Liver (tissue), 9 donors: ENCODE results near the gene EHD1. TPM values are rescaled to one million over a fixed set of nuclear protein-coding genes. Genes with fewer than 3 reads are reported as not detected.

Experiments
- DNase-seq: peaks from one replicate; pipeline ENCODE4 v3.0.0-alpha.2; 2017; ENCODE audit warnings: low spot score
- H3K27ac ChIP-seq, 2 donors: one replicate each; pipeline ENCODE4 v1.7.0; 2013; ENCODE audit warnings: inconsistent platforms in 2 of 2, low read length in 2 of 2, control low read depth in 1 of 2, low read depth in 1 of 2, mild to moderate bottlenecking in 1 of 2
- H3K27me3 ChIP-seq, 4 donors: one replicate each; pipeline versions ENCODE4 v1.6.1 to v1.7.0; 2013; ENCODE audit warnings: low read length in 3 of 4, inconsistent platforms in 1 of 4, mild to moderate bottlenecking in 1 of 4, moderate library complexity in 1 of 4; ENCODE audit not compliant: control insufficient read depth in 4 of 4, insufficient read depth in 4 of 4
- H3K36me3 ChIP-seq, 4 donors: one replicate each; pipeline versions ENCODE4 v1.6.1 to v1.7.0; 2013; ENCODE audit warnings: low read length in 3 of 4, mild to moderate bottlenecking in 3 of 4, low read depth in 1 of 4, moderate library complexity in 1 of 4; ENCODE audit not compliant: control insufficient read depth in 4 of 4, insufficient read depth in 3 of 4
- H3K4me1 ChIP-seq, 4 donors: one replicate each; pipeline versions ENCODE4 v1.6.1 to v1.7.0; 2013; ENCODE audit warnings: low read length in 3 of 4, mild to moderate bottlenecking in 3 of 4, moderate library complexity in 1 of 4; ENCODE audit not compliant: control insufficient read depth in 4 of 4, insufficient read depth in 4 of 4
- H3K4me3 ChIP-seq, 3 donors: one replicate each; pipeline versions ENCODE4 v1.6.1 to v1.7.0; 2013; ENCODE audit warnings: low read length in 3 of 3, control low read depth in 1 of 3, low read depth in 1 of 3, mild to moderate bottlenecking in 1 of 3
- H3K9ac ChIP-seq, 2 donors: one replicate each; pipeline ENCODE4 v1.7.0; 2013; ENCODE audit warnings: low read length in 2 of 2, mild to moderate bottlenecking in 2 of 2, moderate library complexity in 2 of 2, control low read depth in 1 of 2, low read depth in 1 of 2
- H3K9me3 ChIP-seq, 4 donors: one replicate each; pipeline versions ENCODE4 v1.6.1 to v1.7.0; 2013; ENCODE audit warnings: low read length in 3 of 4; ENCODE audit not compliant: control insufficient read depth in 4 of 4
- CTCF ChIP-seq: fragments of 150-350 bp; IDR thresholded peaks from 2 replicates; pipeline ENCODE4 v1.5.1; 2017; ENCODE audit warnings: improper control_type of control experiment, low read depth, low read length; ENCODE audit not compliant: missing input control
- FOXA1 ChIP-seq: IDR thresholded peaks from 2 replicates; pipeline ENCODE4 v1.6.1; 2016; ENCODE audit warnings: antibody characterized with exemption
- FOXA2 ChIP-seq: IDR thresholded peaks from 2 replicates; pipeline ENCODE4 v1.6.1; 2016; ENCODE audit warnings: antibody characterized with exemption
- HNF4A ChIP-seq, 2 donors: conservative IDR thresholded peaks; 2 replicates each; pipeline ENCODE4 v1.6.1; 2016; ENCODE audit warnings: antibody characterized with exemption in 2 of 2, mild to moderate bottlenecking in 2 of 2
- HNF4G ChIP-seq: IDR thresholded peaks from 2 replicates; pipeline ENCODE4 v1.6.1; 2016; ENCODE audit warnings: antibody characterized with exemption
- JUND ChIP-seq, 2 donors: IDR thresholded peaks; 2 replicates each; pipeline ENCODE4 v1.6.1; 2016; ENCODE audit warnings: antibody characterized with exemption in 2 of 2
- NR2F2 ChIP-seq: IDR thresholded peaks from 2 replicates; pipeline ENCODE4 v1.6.1; 2016; ENCODE audit warnings: antibody characterized with exemption
- RXRA ChIP-seq, 2 donors: IDR thresholded peaks; 2 replicates each; pipeline ENCODE4 v1.6.1; 2017 to 2018; ENCODE audit warnings: antibody characterized with exemption in 2 of 2, mild to moderate bottlenecking in 1 of 2
- SP1 ChIP-seq: IDR thresholded peaks from 2 replicates; pipeline ENCODE4 v1.6.1; 2018; ENCODE audit warnings: antibody characterized with exemption, mild to moderate bottlenecking
- TAF1 ChIP-seq: conservative IDR thresholded peaks from 2 replicates; pipeline ENCODE4 v1.6.1; 2016; ENCODE audit warnings: antibody characterized with exemption, mild to moderate bottlenecking
- YY1 ChIP-seq: IDR thresholded peaks from 2 replicates; pipeline ENCODE4 v1.6.1; 2016; ENCODE audit warnings: antibody characterized with exemption, mild to moderate bottlenecking
- WGBS: extraction: QIAGEN DNeasy Blood & Tissue Kit; methylation state at CpG from one replicate; pipeline ENCODE4 v1.1.7; 2013; 5-methylcytosine and 5-hydroxymethylcytosine counted together
- polyA plus RNA-seq, 2 donors: library from polyadenylated mRNA; stranded (reverse) in 1 of 2; unstranded in 1 of 2; fragments of 200-250 nt in 1 of 2; fragments of >200 nt in 1 of 2; fragmentation: Nextera tagmentation in 1 of 2; extraction: Ambion mirVana in 1 of 2; gene quantifications; one replicate each; pipeline versions ENCODE4 v1.2.1 to v1.2.3, GENCODE V29; 2013 to 2015
- total RNA-seq, 2 donors: library from RNA; depleted of rRNA; stranded (reverse); fragments of >200 nt; gene quantifications; one replicate each; pipeline ENCODE4 v1.2.3, GENCODE V29; 2014
- TF ChIP-seq, protein P1 (sequence below): IDR thresholded peaks from 2 replicates; pipeline ENCODE4 v1.6.1; 2016; ENCODE audit warnings: antibody characterized with exemption
- TF ChIP-seq, protein P2 (sequence below): IDR thresholded peaks from 2 replicates; pipeline ENCODE4 v1.6.1; 2016; ENCODE audit warnings: antibody characterized with exemption
- TF ChIP-seq, protein P3 (sequence below): IDR thresholded peaks from 2 replicates; pipeline ENCODE4 v1.6.1; 2016; ENCODE audit warnings: antibody characterized with exemption
- donor health status: healthy.
- donor health status: healthy.
- donor health status: healthy.
- donor health status: healthy.
- donor health status: healthy.

Gene EHD1
- total and polyA plus RNA-seq, 4 donors = 8.3 to 36.4 (median 19.2) TPM

- Histone ChIP-seq H3K4me3 (no peak overlapping the region), H3K9ac (no peak overlapping the region), H3K27me3 (no peaks in the 10 kb centered on the region), H3K27ac (no peak overlapping the region), H3K9me3 (no peaks in the 10 kb centered on the region), H3K4me1 (peaks cover 8 to 27% (median 17%) of the 10 kb centered on the region in 4 donors), H3K36me3 (no peaks in the 10 kb centered on the region)
- 85% methylated on average over 5 of the region's 5 CpGs for WGBS
- TF ChIP-seq FOXA2 (no peak), JUND (IDR thresholded peaks at IDR 0.05) (no peak), RXRA (IDR thresholded peaks at IDR 0.05) (no peak), YY1 (no peak), NR2F2 (no peak), TAF1 (no peak)
- TF ChIP-seq, protein P1, sequence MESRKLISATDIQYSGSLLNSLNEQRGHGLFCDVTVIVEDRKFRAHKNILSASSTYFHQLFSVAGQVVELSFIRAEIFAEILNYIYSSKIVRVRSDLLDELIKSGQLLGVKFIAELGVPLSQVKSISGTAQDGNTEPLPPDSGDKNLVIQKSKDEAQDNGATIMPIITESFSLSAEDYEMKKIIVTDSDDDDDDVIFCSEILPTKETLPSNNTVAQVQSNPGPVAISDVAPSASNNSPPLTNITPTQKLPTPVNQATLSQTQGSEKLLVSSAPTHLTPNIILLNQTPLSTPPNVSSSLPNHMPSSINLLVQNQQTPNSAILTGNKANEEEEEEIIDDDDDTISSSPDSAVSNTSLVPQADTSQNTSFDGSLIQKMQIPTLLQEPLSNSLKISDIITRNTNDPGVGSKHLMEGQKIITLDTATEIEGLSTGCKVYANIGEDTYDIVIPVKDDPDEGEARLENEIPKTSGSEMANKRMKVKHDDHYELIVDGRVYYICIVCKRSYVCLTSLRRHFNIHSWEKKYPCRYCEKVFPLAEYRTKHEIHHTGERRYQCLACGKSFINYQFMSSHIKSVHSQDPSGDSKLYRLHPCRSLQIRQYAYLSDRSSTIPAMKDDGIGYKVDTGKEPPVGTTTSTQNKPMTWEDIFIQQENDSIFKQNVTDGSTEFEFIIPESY = no peak
- TF ChIP-seq, protein P2, sequence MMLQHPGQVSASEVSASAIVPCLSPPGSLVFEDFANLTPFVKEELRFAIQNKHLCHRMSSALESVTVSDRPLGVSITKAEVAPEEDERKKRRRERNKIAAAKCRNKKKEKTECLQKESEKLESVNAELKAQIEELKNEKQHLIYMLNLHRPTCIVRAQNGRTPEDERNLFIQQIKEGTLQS = no peak
- DNase-seq = no peak
Observed at GRCh38 chr11:64883575-64883974, 5.2 kb upstream of the EHD1 start.

DNA sequence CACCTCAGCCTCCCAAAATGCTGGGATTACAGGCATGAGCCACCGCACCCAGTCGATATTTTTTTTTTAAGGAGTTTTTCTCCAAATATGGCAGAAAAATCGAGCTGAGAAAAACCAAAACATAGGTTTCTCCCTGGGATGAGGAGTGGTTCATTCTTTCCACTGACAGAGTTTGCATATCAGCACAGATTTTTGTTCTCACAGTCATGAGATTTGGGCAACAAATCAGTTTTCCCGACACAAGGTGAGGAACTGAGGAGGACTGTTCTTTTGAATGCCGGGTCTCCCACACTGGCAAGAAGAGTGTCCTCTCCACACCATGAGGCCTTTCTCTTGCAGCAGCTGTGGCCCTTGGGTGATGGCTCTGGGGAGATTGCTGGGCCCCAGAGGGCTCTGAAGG is 3.8 kb upstream of the EHD1 start:
- DNase-seq = no peak
- Histone ChIP-seq H3K9me3 (no peaks in the 10 kb centered on the region), H3K4me3 (no peak overlapping the region), H3K27ac (no peak overlapping the region), H3K36me3 (no peaks in the 10 kb centered on the region), H3K27me3 (no peaks in the 10 kb centered on the region), H3K4me1 (peaks cover 7 to 28% (median 19%) of the 10 kb centered on the region in 4 donors), H3K9ac (no peak overlapping the region)
- no peak for TF ChIP-seq TAF1
- TF ChIP-seq, protein P3, sequence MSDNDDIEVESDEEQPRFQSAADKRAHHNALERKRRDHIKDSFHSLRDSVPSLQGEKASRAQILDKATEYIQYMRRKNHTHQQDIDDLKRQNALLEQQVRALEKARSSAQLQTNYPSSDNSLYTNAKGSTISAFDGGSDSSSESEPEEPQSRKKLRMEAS = no peak
- no peak for TF ChIP-seq SP1
- no peak for TF ChIP-seq FOXA2
- TF ChIP-seq FOXA1 = no peak
- TF ChIP-seq, protein P1 = no peak
- no peak for TF ChIP-seq HNF4A (conservative IDR thresholded peaks at IDR 0.05)
- TF ChIP-seq CTCF = no peak
- TF ChIP-seq NR2F2 = no peak
- TF ChIP-seq, protein P2 = no peak
- no peak for TF ChIP-seq HNF4G
- TF ChIP-seq JUND (IDR thresholded peaks at IDR 0.05) = no peak
- 90% methylated on average over 5 of the region's 5 CpGs for WGBS
